GM18873 (cell line): ENCODE results near the gene CD300C.
"Not testable (repeated sequence)": the region's sequence is repeated elsewhere in the genome, so short reads cannot be mapped to it uniquely, and the experiment has no call there.

ENCODE experiments used
- ATAC-seq: cut with Tn5 transposase; IDR thresholded peaks from one replicate; pipeline ENCODE4 v1.9.1; 2021; ENCODE audit warnings: mild to moderate bottlenecking, moderate library complexity, moderate number of reproducible peaks; ENCODE audit not compliant: unreplicated experiment, low FRiP score

The CD300C gene

DNA sequence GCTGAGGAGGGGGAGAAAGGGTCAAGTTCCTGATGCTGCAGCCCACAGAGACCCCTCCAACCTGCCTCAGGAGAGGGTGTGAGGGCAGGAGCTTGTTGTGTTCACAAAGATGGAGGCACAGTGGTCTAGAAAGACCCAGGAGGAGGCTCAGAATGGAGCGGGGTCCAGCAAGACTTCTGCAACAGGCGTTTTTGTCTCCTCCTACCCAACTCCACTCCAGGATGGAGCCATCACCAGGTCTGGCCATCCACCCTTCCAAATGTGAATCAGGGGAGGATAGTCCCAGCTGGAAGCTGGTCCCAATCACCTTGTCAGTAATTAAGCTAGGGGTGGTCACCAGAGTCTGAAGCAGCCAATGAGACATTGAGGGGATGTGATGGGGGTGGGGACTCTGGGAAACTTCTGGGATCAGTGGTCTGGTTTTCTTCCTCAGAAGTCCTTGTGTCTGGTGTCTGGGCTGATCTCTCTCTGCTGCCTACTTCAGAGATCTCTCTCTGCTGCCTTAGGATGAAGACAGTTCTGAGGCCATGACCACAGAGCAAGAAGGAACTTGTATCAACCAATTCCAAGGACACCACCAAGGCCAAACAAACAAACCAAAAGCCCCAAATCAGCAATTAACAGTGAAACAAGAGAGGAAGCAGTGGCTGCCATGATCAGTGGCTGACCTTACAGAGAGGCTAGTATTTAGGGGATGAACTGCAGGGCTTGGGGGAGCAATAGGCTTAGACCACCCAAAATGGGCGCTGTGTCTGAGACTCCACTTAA is 29.2 kb downstream of the CD300C start:
- ATAC-seq: no peak

DNA sequence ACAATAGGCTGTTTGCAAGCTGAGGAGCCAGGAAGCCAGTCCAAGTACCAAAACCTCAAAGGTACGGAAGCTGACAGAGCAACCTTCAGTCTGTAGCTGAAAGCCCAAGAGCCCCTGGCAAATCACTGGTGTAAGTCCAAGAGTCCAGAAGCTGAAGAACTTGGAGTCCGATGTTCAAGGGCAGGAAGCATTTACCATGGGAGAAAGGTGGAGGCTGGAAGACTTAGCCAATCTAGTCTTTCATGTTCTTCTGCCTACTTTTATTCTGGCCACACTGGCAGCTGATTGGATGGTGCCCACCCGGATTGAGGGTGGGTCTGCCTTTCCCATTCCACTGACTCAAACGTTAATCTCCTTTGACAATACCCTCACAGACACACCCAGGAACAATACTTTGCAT is 30.0 kb downstream of the CD300C start:
- ATAC-seq: no peak

DNA sequence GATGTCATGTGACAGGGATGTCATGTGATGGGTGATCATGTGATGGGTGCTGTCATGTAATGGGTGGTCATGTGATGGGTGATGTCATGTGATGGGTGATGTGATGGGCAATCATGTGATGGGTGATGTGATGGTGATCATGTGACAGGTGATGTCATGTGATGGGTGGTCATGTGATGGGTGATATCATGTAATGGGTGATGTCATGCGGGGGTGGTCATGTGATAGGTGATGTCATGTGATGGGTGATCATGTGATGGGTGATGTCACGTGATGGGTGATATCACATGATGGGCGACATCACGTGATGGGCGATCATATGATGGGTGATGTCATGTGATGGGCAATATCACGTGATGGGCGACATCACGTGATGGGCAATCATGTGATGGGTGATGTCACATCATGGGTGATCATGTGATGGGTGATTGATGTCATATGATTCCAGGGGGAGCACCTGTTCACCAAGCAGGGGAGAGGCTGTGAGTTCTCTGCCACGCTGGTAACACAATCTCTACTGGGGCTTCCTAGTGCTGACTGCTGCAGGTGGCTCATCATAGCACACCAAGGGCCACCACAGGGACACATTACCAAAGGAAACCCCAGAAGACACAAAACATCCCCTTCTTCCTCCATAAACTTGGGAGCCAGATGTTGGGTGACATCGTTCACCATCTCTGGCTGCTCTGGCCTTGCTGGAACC is 31.1 kb downstream of the CD300C start:
- ATAC-seq: no peak

DNA sequence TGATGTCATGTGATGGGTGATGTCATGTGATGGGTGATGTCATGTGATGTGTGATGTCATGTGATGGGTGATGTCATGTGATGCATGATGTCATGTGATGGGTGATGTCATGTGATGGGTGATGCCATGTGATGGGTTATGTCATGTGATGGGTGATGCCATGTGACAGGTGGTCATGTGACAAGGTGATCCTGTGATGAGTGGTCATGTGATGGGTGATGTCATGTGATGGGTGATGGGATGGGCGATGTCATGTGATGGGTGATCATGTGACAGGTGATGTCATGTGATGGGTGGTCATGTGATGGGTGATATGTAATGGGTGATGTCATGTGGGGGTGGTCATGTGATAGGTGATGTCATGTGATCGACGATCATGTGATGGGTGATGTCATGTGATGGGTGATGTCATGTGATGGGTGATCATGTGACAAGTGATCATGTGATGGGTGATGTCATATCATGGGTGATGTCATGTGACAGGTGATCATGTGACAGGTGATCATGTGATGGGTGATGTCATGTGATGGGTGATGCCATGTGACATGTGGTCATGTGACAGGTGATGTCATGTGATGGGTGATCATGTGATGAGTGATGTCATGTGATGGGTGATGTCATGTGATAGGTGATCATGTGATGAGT is 31.8 kb downstream of the CD300C start:
- ATAC-seq: no peak

DNA sequence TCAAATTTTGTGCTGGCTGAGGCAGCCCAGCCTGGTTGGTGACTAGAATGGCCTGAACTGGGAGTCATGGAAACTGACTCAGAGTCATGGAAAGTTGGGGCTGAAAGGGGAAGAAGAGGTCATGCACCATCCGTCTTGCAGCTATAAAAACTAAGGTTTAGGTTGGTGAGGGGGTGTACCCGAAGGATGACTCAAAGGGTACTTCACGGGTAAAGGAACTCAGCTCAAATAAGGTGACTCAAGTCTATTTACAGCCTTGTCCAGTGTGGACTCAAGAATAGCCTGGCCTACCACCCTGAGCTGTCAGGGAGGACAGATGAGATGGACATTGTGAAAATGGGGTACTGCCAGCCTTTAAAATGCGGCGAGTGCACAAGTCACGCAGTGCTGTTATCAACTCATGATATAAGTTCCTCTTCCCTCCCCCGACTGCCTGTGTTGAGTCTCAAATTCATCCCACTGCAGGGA is 33.3 kb downstream of the CD300C start:
- no peak for ATAC-seq

DNA sequence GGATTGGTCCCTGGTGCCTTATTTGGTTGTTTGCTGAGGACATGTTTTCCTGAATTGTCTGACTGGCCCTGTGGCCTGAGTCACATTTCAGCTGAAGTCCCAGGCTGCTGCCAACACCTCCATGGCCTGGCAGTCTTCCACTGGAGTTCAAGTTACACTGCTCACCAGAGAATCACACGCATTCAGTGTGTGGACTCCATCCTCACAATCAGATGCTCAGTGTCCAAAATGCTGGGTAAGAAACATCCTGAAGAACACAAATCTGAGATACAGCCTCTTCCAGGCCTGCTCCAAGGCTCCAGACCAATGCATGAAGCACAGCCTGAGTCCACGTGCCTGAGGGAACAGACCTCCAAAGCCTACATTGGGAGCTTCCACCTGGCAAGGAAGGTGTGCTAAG is 33.9 kb downstream of the CD300C start:
- ATAC-seq: no peak

DNA sequence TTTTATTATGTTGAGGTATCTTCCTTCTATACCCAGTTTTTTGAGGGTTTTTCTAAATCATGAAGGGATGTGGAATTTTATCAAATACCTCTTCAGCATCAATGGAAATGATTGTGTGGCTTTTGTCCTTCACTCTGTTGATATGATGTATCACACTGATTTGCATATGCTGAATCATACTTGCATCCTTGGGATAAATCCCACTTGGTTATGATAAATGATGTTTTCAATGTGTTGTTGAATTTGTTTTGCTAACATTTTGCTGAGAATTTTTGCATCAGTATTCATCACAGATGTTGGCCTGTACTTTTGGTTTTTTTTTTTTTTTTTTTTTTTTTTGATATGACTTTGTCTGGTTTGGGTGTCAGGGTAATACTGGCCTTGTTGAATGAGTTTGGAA is 37.8 kb downstream of the CD300C start:
- no peak for ATAC-seq

DNA sequence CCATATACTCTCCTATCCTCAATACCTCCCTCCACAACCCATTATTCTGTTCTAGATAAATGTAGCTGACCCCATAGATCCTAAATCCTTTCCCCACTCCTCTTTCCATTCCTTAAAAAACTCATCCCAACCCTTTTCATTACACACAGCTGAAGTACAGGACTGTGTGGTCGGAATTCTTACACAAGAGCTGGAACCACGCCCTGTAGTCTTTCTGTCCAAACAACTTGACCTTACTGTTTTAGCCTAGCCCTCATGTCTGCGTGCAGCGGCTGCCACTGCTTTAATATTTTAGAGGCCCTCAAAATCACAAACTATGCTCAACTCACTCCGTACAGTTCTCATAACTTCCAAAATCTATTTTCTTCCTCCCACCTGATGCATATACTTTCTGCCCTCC is 42.0 kb downstream of the CD300C start:
- not testable (repeated sequence) for ATAC-seq

DNA sequence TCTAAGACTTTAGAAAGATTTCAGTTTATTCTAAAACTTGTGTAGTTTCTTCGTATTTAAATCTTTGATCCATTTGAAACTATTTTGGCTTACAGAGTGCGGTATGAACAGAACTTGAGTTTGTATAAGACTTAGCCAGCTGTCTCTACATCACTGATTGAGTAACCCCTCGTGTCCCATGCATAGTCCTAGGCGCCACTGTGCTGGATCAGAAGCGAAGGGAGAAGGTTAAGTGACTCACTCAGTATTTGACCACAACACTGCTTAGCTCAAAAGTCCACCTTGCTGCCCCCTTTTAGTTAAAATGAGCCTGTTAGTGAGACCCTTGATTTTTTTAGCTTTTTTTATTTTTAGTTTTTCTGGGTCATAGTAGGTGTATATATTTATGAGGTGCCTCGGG is 43.1 kb downstream of the CD300C start:
- ATAC-seq: no peak

DNA sequence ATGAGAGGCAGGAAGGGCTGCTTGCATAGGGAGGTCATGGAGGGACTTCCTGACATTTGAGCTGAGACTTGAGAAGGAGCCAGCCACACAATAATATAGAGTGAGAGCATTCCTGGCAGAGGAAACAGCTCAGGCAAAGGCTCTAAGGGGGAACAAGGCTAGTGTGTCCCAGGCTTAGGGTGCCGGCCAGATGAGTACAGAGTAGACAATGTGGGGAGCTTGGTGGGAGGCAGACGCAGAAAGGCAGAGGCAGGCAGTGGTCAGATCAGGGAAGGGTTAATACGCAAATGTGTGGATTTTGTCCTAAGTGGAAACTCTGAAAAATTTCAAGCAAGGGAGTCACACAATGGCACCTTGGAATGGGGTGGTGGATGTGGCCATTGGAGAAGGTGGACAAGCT is 45.9 kb downstream of the CD300C start:
- no peak for ATAC-seq

DNA sequence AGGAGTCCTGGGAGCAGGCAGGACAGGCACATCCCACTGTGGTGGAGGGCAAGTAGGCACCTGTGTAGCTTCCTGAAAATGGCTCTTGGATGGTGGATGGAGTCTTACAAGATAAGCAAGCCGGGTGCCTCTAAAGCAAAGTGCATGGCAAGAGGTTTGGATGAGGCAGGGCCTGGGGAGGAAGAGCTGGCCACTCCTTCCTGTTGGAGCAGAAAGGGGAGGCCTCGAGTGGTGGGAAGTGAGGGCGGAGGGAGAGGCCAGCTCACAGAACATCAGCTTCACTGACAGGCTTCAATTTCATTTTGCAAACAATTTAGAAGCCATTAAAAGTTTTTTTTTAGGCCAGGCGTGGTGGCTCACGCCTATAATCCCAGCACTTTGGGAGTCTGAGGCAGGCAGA is 48.4 kb downstream of the CD300C start:
- no peak for ATAC-seq

DNA sequence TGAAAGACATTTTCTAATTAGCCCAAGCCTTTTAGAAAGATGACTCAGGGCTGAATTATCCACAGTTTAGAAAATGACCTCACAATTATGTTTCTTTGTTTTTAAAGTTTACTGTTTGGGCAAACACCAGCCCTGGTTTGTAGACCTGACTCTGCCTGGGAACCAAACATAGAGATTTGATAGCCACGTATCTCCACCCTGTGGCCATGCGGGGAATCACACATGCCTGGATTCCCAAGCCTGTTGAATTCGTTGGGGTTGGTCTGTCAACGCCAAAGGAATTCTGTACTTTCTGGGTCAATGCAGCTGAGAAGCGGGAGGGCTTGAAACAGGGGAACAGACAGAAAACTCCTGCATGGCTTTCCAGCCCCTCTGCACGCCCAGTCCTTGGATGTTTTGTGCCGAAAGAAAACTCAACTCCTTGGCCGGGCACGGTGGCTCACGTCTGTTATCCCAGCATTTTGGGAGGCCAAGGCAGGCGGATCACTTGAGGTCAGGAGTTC is 52.5 kb downstream of the CD300C start:
- no peak for ATAC-seq

DNA sequence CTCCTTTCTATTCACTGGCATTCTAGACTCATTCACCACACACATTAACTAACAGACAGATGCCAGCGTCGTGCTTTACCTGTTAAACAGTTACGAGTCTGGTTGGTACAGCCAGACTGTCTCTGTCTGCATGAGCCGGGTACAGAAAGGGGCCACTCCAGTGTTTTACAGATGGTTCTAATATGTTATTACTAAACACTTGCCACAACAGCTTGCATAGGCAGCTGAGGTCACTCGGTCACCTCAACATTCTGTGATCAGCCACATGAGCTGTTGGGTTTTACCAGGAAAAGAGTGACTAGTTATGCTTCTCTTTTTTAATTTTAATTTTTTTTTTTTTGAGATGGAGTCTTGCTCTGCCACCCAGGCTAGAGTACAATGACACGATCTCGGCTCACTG is 54.3 kb downstream of the CD300C start:
- ATAC-seq: no peak
